C1 segment of cervical spinal cord (tissue), 14 donors: ENCODE data around the gene CCDC83.
"Not testable (repeated sequence)": the region's sequence is repeated elsewhere in the genome, so short reads cannot be mapped to it uniquely, and the experiment has no call there.

Experiments
- DNase-seq, 14 donors: peaks; one replicate each; lab custom pipeline; 2025; lab: John Stamatoyannopoulos, UW

CCDC83 gene

DNA sequence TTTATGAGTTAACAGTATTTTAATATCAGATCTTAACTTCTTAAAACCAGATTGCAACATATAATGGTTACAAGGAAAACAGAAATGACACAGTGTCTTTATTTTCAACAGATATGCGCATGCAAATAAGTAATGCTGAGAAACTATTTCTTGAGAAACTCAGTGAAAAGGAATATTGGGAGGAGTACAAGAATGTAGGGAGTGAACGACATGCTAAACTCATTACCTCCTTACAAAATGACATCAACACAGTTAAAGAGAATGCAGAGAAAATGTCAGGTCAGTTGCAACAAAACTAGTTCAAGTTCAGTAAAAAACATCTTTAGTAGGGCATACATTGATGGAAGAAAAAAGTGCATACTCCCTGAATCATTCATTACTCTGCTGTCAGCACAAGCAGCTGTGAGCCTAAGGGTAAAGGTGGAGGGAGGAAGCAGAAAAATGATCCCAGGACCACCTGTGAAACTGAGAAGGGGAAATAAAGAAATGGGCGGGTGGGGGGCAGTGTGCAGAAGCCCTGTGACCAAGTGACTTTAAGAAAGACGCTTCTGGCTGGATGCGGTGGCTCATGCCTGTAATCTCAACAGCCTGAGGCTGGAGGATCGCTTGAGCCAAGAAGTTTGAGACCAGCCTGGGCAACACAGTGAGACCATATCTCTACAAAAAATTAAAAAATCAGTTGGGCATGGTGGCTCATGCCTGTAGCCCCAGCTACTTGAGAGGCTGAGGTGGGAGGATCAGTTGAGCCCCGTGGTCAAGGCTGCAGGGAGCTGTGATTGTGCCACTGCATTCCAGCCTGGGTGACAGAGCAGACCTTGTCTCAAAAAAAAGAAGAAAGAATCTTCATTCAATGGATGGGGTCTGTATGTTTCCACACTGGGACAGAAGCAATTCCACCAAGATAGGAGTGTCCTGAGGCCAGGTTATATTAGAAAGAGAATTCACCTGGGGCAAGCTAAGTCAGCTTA, 31.2 kb downstream of the CCDC83 start:
- no peak for DNase-seq

DNA sequence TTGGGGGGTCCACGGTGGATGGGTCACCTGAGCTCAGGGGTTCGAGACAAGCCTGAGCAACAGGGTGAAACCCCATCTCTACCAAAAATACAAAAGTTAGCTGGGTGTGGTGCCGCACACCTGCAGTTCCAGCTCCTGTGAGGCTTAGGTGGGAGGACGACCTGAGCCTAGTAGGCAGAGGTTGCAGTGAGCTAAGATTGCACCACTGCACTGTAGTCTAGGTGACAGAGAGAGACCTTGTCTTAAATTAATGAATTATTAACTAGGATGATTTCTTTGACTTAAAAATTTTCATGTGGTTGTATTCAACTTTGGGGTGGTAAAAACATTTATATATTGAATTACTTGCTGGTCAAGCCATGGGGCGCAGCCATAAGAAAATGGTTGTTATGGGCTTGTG, 33.9 kb downstream of the CCDC83 start:
- DNase-seq, result no peak

DNA sequence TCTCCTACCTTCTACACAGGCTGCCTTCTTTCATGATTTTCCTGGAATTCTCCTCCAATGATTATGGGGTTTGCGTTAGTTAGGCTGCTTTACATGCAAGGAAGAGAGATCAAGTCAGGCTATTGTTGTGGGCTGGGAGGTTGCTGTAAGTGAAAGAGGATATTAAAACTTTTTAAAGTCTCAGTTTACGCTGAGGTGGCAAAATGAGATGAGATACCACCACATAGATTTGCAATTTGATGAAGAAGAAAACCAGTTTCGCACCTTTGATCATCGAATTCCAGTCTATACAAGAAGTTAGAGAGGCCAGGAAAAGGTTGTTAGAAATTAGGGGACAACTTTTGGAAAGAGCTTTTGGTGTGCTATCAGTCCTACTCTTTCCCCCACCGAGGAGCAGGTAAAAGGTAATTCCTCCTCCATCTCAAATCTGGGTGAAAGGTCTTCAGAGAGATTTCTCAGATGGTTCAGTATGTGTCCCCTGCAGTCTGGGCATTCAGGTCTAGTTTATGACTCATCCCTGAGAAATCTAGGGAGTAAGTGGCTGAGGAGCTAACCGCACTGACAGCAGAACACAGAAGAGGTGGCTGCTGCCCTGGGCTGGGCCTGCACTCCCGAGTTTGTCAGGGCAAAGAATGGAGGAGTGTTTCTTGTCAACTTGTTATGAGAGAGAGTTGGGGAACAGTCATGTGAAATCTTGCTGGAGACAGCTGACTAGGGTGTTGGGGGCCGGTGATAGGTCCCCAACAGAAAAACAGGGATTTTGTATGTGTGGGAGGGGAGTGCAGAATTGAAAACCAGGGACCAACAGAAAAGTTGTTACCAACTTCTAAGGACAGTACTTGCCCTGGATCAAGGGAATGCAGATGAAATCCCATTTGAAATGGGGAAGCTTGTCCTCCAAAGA, 34.7 kb downstream of the CCDC83 start:
- DNase-seq, result no peak

DNA sequence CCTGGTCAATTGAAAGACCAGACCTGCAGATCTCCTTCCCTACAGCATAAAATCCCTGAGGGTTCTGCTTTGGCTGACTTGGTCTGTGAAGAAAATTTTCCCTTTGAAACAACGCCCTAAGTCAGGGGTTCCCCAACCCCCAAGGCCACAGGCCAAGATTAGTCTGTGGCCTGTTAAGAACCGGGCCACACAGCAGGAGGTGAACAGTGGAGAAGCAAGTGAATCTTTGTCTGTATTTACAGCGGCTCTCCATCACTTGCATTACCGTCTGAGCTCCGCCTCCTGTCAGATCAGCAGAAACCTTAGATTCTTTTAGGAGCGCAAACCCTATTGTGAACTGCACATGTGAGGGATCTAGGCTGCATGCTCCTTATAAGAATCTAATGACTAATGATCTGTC, 38.2 kb downstream of the CCDC83 start:
- DNase-seq, result no peak

DNA sequence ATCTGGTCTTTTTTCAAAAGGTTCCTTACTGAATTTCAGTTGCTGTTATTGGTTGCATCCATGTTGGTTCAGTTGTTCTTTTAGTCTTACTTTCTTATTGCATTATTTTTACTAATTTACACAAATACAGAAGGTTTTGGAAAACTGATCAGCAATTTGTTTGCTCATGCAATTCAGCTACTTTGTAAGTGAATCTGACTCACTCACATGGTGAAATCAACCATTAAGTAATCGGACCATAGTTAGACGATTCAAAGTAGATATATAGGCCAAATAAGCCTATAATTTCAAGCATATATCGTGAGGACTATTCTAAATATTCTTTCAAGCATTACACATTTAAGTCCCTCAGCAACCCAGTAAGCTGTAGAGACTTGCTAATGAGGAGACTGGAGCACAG, 41.7 kb downstream of the CCDC83 start:
- no peak for DNase-seq

DNA sequence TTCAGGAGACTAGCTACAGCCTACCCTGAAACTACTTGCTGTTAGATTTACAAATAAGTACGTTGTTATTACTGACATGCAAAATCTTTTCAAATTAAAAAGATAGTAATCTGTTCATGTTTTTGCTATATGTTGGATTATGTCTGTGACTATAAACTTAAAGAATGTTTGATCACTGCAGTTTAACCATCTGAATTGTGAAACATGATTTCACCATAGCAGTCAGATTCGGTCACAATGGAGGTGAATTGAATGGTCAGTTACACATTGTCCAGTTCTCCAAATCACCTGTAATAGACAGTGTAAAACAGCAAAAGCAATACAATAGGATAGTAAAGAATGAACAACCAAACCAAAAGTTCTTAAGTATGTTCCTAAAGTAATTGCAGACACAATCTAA, 43.3 kb downstream of the CCDC83 start:
- no peak for DNase-seq

DNA sequence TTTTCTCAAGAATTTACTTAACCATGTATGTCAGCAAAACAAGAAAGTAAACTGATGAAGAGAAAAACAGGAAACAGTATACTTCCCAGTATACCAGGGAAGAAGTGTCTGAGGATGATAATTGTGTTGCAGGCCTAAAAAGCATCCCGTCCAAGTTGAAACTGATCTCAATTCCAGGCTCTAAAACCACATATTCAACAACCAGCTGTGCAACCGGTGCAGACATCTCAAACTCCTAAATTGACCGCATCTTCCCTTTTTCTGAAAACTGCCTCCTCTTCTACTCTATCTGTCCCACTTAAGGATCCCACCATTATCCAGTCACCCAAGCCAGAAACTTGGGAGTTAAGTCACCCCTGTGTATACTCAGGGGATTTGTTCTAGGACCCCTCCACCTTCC, 47.2 kb downstream of the CCDC83 start:
- DNase-seq, result no peak

DNA sequence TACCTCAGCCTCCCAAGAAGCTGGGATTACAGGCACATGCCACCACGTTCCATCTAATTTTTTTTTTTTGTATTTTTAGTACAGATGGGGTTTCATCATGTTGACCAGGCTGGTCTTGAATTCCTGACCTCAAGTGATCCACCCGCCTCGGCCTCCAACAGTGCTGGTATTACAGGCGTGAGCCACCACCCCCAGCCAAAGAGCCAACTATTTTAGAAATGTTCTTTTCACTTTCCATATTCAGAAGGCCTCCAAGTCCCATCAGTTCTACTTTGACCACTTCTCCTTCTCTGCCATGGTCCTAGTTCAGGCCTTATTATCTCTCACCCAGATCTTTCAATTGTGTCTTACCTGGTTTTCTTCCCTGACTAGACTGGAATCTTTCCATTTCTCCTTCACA, 48.2 kb downstream of the CCDC83 start:
- DNase-seq, result no peak

DNA sequence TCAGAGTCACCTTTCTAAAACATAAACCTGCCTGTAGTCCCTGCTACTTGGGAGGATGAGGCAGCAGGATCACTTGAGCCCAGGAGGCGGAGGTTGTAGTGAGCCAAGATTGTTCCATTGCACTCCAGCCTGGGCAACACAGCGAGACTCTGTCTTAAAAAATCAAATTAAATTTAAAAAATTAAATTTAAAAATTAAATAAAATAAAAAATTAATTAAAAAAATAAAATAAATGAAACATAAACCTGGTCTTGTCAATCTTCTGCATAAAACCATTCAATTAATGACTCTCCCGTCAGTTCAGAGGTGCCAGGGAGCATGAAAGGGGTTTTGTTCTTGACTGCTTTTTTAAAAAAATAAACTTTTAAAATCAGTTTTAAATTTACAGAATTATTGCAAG, 48.6 kb downstream of the CCDC83 start:
- DNase-seq, result no peak

DNA sequence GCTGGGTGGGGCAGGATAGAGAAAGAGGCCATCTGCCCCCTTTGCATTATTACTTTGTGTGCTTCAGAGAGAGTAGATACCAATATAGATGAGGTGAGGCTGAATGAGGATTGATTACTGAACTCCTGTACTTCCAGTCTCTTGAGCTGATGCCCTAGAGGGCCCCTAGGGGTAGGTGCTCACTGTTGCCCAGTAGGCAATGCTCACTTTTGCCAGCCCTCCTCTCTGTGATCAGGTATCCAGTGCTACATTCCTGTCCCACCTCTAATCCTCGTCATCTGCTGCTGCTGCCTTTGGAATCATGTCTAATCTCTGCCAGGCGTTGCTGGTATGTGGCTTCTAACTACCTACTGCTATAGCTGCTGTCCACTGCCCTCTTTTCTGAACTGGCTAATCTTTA, 57.2 kb downstream of the CCDC83 start:
- DNase-seq, result no peak

DNA sequence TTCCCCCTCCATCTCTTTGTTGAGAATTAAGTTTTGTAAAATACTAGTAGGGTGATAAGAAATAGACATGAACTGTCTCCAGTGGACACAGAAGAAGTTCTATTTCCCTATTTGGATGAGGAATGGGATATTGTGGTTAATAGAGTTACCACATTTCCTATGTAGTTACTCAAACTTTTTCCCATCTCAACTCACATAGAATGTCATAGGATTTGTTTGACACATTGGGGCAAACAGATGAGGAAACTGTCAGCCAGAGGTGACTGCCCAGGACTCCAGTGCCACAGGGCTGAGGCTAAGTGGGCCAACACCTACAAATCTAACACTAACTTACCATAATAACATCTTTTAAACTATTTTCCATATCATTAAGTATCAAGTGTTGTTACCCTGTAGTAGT, 58.3 kb downstream of the CCDC83 start:
- no peak for DNase-seq

DNA sequence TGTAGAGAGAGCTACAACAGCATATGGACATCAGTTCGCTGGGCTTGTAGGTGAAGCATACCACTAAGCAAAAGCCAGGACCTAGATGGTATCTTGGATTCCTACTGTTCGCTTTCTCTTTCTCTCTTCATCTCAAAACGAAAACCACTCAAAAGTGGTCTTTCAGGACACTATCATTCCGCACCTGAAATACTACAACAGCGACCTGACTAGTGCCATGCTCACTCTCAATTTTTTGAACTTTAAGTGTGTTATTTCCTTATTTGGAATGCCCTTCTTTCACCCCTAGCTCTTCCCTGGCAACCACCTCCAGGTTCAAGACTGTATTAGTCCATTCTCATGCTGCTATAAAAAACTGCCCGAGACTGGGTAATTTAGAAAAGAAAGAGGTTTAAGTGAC, 59.2 kb downstream of the CCDC83 start:
- no peak for DNase-seq

DNA sequence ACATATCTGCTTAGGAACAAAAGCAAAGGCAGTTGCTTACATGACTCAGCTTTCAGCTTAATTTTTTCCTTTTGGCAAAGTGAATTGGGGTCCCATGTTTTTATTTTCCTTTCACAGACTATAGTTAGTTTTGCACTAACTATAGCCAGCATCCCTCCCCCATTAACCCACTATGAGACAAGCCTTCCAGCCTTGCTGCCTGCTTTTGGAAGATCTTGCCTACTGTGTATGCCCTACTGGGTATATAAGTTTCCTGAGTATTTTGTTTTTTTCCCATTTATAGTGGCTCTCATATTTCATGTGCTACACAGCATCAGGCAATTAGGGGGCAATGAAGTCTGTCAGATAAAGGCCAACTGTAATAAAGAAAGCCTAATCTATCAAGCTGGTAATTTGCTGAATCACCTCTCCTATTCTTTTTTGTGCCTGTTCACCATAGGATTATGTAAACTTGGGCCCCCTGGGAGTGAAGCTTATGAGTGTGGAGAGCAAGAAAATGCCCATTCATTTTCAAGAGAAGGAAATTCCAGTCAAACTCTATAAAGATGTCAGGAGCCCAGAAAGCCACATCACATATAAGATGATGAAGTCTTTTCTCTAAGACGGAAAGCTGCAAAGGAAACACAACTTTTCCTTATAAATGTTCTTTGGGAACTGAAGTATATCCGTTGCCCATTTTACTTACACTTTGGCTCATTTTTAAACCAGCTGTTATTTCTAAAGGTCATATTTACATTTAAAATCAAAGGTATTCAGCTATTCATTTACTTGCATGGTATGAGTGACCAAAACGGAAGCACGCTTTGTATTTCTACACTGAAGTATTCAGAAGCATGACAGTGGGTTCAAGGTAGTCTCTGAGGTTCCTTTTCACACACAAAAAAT, 64.0 kb downstream of the CCDC83 start:
- DNase-seq, result no peak

DNA sequence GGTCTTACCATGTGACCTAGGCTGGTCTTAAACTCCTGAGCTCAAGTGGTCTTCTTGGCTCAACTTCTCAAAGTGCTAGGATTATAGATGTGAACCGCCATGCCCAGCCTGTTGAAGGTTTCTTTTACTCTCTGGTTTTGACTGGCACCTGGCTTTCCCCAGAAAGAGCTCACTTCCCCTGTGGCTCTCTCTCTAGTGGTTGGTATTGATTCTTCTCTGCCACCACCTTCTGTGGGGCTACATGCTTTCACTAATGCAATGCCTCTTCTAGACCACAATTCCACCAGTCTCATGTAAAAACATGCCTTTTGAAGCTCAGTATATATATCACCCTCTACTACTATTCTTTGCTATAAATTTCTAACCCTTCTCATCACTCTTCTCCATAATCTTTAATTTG, 67.2 kb downstream of the CCDC83 start:
- no peak for DNase-seq

DNA sequence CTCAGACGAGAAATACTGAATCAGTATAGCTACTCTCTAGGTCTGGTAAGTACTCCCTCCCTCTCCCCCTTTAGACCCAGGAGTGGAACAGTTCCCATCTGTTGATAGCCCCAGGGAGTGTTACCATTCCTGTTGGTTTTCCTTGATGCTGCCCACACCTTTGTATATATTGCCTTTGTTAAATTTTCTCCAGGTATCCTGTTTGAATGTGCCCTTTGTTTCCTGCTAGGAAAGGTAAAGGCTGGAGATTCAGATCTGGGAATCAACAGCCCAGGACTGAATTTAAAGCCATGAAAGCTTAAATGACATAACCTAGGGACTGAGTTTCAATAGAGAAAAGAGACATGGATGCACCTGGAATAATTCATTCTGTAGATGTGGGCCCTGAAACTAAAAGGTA, 68.3 kb downstream of the CCDC83 start:
- DNase-seq, result no peak

DNA sequence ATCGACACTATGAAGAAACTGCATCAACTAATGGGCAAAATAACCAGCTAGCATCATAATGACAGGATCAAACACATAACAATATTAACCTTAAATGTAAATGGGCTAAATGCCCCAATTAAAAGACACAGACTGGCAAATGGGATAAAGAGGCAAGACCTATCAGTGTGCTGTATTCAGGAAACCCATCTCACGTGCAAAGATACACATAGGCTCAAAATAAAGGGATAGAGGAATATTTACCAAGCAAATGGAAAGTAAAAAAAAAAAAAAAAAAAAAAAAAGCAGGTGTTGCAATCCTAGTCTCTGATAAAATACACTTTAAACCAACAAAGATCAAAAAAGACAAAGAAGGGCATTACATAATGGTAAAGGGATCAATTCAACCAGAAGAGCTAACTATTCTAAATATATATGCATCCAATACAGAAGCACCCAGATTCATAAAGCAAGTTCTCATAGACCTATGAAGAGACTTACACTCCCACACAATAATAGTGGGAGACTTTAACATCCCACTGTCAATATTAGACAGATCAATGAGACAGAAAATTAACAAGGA, 71.6 kb downstream of the CCDC83 start:
- DNase-seq, result not testable (repeated sequence)

DNA sequence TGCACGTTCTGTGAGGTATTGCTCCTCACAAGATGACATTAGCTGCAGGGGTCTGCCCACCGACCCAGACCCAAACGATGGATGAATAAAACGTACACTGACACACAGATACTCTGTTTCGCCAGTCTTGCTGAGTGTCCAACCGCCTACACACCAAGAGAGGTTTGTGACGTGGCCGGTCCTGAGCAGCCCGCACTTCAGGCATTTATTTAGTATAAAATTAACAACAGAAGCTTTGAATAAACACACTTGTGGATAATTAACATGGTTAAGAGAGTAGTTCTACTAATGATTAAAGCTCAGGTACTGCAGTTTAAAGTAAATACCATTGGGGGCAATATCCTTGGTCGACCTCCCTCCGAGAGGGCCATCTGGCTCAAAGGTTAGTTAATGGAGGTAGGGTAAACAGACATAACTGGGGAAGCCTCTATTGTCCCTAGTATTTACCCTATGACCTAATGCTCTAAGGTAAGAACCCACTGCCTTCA, 75.7 kb downstream of the CCDC83 start:
- DNase-seq, result no peak

DNA sequence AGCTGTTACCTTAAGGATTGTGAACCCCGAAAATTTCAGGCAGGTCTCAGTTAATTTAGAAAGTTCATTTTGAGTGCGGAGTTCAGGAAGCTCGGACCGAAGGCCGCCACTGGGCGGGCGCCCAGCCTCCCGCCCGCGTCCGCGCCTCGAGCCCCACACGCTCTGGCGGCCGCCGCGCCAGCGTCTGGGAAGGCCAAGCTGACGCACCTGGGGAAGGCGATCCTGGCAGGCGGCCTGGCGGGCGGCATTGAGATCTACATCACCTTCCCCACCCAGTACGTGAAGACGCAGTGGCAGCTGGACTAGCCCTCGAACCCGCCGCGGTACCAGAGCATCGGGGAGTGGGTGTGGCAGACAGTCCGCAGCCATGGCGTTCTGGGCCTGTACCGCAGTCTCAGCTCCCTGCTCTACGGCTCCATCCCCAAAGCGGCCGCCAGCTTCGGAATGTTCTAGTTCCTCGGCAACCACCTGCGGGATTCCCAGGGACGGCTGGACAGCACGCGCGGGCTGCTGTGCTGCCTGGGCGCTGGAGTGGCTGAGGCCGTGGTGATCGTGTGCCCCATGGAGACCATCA, 79.5 kb downstream of the CCDC83 start:
- no peak for DNase-seq

DNA sequence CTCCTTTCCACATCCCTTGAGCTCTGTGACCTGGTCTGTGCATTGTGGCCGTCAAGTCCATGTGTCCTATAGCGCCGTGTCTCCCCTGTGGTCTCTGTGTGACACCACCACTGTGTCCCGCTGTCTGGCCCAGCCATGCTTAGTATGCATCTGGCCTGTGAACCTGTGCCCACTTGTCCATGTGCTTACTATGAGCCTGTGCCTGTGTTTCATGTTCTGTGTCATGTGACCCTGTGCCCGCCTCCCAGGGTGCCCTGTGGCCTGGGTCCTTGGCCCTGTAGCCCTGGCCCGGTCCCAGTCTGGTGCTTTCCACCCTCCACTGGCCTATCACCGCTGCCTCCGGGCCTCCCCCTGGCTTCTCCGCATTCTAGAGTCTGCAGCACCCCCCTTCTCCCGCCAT, 80.6 kb downstream of the CCDC83 start:
- no peak for DNase-seq

DNA sequence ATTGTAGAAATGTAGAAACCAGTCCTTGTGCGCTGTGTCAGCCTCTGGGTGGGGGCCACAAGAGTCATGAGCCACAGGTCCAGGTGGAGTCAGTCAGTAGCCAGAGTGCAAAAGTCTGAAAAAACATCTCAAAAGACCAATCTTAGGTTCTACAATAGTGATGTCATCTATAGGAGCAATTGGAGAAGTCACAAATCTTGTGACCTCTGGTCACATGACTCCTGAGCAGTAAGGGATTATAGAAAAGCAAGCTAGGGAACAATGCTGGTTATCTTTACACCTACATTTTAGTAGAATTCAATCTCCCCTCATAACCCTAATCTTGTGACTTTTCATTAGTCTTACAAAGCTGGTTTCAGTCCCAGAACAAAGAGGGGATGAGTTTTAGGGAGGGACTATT, 82.7 kb downstream of the CCDC83 start:
- DNase-seq, result no peak
